Measurements from ENCODE around the gene RABAC1.

DNA sequence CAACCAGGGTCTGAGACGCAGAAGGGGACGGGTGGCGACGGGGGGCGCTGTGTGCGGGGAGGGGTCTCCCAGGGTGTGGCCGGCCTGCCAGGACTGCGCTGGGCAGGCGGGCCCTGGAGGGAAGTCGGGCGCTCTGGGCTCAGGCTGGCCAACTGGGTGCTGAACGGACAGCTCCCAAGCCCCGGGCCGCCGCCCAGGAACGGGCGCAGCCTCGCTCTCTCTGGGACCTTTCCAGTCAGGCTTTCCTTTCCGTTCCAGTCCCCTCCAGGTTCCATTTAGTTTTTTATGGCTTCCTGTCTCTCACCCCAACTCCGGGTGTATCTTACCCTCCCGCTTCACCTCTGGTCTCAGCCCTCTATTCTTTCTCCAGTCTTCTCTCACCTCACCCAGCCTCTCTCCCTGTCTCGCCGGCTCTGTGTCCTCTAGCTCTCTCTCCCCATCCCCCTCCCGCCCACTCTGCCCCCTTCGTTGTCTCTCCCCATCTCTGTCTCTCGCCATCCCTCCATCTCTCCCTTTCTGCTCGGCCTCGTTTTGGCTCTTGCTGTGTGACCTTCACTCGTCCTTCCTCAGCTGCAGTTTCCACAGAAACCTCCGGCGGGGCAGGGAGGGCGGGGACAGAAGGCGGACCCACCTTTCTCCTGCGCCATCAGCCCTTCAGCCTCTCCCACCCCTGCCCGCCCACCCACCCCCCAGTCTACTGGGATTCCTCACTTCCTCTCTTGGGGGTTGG, 38.2 kb upstream of the RABAC1 start:
- TF ChIP-seq RORA (CRISPR knock-in tag; IDR thresholded peaks at IDR 0.05) (no peak), ZFP1 (CRISPR knock-in tag; IDR thresholded peaks at IDR 0.05) (no peak), EZH2 (conservative IDR thresholded peaks at IDR 0.05; ENCODE audit: low read depth, low read length) (no peak), FOXA3 (CRISPR knock-in tag; IDR thresholded peaks at IDR 0.05) (no peak), ZNF720 (CRISPR knock-in tag; IDR thresholded peaks at IDR 0.05) (no peak), ATF7 (IDR thresholded peaks at IDR 0.05) (no peak), ATF7 (CRISPR knock-in tag; IDR thresholded peaks at IDR 0.05) (no peak), NAIF1 (CRISPR knock-in tag; IDR thresholded peaks at IDR 0.05; ENCODE audit: borderline replicate concordance) (no peak), SMC3 (IDR thresholded peaks at IDR 0.05; ENCODE audit: low read length) (no peak)
- TF ChIP-seq, protein P1, sequence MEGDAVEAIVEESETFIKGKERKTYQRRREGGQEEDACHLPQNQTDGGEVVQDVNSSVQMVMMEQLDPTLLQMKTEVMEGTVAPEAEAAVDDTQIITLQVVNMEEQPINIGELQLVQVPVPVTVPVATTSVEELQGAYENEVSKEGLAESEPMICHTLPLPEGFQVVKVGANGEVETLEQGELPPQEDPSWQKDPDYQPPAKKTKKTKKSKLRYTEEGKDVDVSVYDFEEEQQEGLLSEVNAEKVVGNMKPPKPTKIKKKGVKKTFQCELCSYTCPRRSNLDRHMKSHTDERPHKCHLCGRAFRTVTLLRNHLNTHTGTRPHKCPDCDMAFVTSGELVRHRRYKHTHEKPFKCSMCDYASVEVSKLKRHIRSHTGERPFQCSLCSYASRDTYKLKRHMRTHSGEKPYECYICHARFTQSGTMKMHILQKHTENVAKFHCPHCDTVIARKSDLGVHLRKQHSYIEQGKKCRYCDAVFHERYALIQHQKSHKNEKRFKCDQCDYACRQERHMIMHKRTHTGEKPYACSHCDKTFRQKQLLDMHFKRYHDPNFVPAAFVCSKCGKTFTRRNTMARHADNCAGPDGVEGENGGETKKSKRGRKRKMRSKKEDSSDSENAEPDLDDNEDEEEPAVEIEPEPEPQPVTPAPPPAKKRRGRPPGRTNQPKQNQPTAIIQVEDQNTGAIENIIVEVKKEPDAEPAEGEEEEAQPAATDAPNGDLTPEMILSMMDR (CRISPR knock-in tag; IDR thresholded peaks at IDR 0.05), result no peak
- TF ChIP-seq, protein P2, sequence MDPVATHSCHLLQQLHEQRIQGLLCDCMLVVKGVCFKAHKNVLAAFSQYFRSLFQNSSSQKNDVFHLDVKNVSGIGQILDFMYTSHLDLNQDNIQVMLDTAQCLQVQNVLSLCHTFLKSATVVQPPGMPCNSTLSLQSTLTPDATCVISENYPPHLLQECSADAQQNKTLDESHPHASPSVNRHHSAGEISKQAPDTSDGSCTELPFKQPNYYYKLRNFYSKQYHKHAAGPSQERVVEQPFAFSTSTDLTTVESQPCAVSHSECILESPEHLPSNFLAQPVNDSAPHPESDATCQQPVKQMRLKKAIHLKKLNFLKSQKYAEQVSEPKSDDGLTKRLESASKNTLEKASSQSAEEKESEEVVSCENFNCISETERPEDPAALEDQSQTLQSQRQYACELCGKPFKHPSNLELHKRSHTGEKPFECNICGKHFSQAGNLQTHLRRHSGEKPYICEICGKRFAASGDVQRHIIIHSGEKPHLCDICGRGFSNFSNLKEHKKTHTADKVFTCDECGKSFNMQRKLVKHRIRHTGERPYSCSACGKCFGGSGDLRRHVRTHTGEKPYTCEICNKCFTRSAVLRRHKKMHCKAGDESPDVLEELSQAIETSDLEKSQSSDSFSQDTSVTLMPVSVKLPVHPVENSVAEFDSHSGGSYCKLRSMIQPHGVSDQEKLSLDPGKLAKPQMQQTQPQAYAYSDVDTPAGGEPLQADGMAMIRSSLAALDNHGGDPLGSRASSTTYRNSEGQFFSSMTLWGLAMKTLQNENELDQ (CRISPR knock-in tag; IDR thresholded peaks at IDR 0.05; ENCODE audit: borderline replicate concordance), result no peak
- TF ChIP-seq, protein P3, sequence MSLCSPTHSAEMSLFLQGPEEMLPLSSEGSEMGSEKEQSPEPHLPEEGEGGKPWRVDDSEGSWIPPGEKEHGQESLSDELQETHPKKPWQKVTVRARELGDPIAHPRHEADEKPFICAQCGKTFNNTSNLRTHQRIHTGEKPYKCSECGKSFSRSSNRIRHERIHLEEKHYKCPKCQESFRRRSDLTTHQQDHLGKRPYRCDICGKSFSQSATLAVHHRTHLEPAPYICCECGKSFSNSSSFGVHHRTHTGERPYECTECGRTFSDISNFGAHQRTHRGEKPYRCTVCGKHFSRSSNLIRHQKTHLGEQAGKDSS (CRISPR knock-in tag; IDR thresholded peaks at IDR 0.05; ENCODE audit: borderline replicate concordance, low read depth), result no peak
- TF ChIP-seq, protein P4, sequence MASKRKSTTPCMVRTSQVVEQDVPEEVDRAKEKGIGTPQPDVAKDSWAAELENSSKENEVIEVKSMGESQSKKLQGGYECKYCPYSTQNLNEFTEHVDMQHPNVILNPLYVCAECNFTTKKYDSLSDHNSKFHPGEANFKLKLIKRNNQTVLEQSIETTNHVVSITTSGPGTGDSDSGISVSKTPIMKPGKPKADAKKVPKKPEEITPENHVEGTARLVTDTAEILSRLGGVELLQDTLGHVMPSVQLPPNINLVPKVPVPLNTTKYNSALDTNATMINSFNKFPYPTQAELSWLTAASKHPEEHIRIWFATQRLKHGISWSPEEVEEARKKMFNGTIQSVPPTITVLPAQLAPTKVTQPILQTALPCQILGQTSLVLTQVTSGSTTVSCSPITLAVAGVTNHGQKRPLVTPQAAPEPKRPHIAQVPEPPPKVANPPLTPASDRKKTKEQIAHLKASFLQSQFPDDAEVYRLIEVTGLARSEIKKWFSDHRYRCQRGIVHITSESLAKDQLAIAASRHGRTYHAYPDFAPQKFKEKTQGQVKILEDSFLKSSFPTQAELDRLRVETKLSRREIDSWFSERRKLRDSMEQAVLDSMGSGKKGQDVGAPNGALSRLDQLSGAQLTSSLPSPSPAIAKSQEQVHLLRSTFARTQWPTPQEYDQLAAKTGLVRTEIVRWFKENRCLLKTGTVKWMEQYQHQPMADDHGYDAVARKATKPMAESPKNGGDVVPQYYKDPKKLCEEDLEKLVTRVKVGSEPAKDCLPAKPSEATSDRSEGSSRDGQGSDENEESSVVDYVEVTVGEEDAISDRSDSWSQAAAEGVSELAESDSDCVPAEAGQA (IDR thresholded peaks at IDR 0.05; ENCODE audit: low read depth), result no peak
- TF ChIP-seq, protein P4 (CRISPR knock-in tag; IDR thresholded peaks at IDR 0.05; ENCODE audit: borderline replicate concordance), result no peak
- TF ChIP-seq, protein P5, sequence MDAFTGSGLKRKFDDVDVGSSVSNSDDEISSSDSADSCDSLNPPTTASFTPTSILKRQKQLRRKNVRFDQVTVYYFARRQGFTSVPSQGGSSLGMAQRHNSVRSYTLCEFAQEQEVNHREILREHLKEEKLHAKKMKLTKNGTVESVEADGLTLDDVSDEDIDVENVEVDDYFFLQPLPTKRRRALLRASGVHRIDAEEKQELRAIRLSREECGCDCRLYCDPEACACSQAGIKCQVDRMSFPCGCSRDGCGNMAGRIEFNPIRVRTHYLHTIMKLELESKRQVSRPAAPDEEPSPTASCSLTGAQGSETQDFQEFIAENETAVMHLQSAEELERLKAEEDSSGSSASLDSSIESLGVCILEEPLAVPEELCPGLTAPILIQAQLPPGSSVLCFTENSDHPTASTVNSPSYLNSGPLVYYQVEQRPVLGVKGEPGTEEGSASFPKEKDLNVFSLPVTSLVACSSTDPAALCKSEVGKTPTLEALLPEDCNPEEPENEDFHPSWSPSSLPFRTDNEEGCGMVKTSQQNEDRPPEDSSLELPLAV (CRISPR knock-in tag; conservative IDR thresholded peaks at IDR 0.05; ENCODE audit: low read depth), result no peak
- TF ChIP-seq, protein P6, sequence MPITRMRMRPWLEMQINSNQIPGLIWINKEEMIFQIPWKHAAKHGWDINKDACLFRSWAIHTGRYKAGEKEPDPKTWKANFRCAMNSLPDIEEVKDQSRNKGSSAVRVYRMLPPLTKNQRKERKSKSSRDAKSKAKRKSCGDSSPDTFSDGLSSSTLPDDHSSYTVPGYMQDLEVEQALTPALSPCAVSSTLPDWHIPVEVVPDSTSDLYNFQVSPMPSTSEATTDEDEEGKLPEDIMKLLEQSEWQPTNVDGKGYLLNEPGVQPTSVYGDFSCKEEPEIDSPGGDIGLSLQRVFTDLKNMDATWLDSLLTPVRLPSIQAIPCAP (CRISPR knock-in tag; IDR thresholded peaks at IDR 0.05; ENCODE audit: low read depth), result no peak

Data from HepG2 (cell line).